ENCODE results near the gene SCYL1. TPM values are rescaled to one million over a fixed set of nuclear protein-coding genes. Genes with fewer than 3 reads are reported as not detected.

SCYL1 gene
- total and polyA plus RNA-seq, 2 donors (not counting 1 experiment from before 2014, with no cell fraction given), result 76.5 to 85.5 TPM

GRCh38 chr11:65504674-65505465 is 20.0 kb upstream of the SCYL1 start:
- Histone ChIP-seq H3K4me2 (replicated peaks; ENCODE audit: low read depth, low read length, poor library complexity, severe bottlenecking) (peak overlapping the region; percentile 97), H3K27ac (ENCODE audit: low read length in 2 of 2) (peak overlapping the region; percentile 65 to 99), H3K36me3 (replicated peaks in 1 of 2; ENCODE audit: control extremely low read depth in 1 of 2, control insufficient read depth in 1 of 2, extremely low read depth in 1 of 2, insufficient read depth in 2 of 2, low read length in 1 of 2) (peaks cover 1 to 66% of the 10 kb centered on the region in 2 experiments), H3K4me3 (ENCODE audit: control extremely low read depth in 1 of 5, extremely low read depth in 1 of 5, insufficient read depth in 1 of 5, low read depth in 2 of 5, low read length in 4 of 5) (peak overlapping the region; percentile 76 to 100 (median 93)), H3K27me3 (replicated peaks in 1 of 4; ENCODE audit: control extremely low read depth in 1 of 4, control insufficient read depth in 3 of 4, insufficient read depth in 4 of 4, low read length in 3 of 4) (no peaks in the 10 kb centered on the region), H4K20me1 (ENCODE audit: control insufficient read depth, insufficient read depth, low read length, poor library complexity, severe bottlenecking) (peaks cover 75% of the 10 kb centered on the region), H3K9me3 (ENCODE audit: control extremely low read depth in 1 of 3, control insufficient read depth in 2 of 3, insufficient read depth in 1 of 3, low read length in 2 of 3) (no peaks in the 10 kb centered on the region), H2AFZ (ENCODE audit: insufficient read depth, low read depth, low read length, poor library complexity, severe bottlenecking) (no peak overlapping the region), H3K4me1 (ENCODE audit: control insufficient read depth in 2 of 2, insufficient read depth in 2 of 2, low read length in 2 of 2) (peaks cover 42 to 49% of the 10 kb centered on the region in 2 donors), H3K9ac (ENCODE audit: low read length) (peak overlapping the region; percentile 97), H3K79me2 (ENCODE audit: control insufficient read depth, insufficient read depth, low read length) (peaks cover 63% of the 10 kb centered on the region)
- ATAC-seq (ENCODE audit: low read depth) (no peak), DNase-seq (peak; percentile 27)
- no peaks in the 10 kb centered on the region for H3K9me3 Mint-ChIP-seq (ENCODE audit: insufficient read depth)
- no peaks in the 10 kb centered on the region for H3K27me3 Mint-ChIP-seq
- WGBS (ENCODE audit: insufficient coverage), result 21% methylated on average over 2 of the region's 8 CpGs
- no peak for TF ChIP-seq EZH2 (IDR thresholded peaks at IDR 0.05; ENCODE audit: borderline replicate concordance, insufficient read depth, low read depth, low read length, poor library complexity, severe bottlenecking)
- TF ChIP-seq, protein P1, sequence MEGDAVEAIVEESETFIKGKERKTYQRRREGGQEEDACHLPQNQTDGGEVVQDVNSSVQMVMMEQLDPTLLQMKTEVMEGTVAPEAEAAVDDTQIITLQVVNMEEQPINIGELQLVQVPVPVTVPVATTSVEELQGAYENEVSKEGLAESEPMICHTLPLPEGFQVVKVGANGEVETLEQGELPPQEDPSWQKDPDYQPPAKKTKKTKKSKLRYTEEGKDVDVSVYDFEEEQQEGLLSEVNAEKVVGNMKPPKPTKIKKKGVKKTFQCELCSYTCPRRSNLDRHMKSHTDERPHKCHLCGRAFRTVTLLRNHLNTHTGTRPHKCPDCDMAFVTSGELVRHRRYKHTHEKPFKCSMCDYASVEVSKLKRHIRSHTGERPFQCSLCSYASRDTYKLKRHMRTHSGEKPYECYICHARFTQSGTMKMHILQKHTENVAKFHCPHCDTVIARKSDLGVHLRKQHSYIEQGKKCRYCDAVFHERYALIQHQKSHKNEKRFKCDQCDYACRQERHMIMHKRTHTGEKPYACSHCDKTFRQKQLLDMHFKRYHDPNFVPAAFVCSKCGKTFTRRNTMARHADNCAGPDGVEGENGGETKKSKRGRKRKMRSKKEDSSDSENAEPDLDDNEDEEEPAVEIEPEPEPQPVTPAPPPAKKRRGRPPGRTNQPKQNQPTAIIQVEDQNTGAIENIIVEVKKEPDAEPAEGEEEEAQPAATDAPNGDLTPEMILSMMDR (IDR thresholded peaks at IDR 0.05), result no peak
- no peak overlapping the region for H3K4me3 Mint-ChIP-seq
- POLR2A ChIA-PET, result interaction anchor here (0.6 to 20.7 kb wide), 17 partner anchors 7 to 127 kb away, joined by 3 to 1159 read pairs (median 4); partner anchors contain the start of genes MALAT1 and NEAT1
- peak overlapping the region; percentile 39 for H3K27ac Mint-ChIP-seq
- H3K4me1 Mint-ChIP-seq, result peaks cover 51% of the 10 kb centered on the region
- intact Hi-C loops (cut with micrococcal nuclease), result no loop called here
- CTCF ChIA-PET, result interaction anchor here (0.6 to 17.5 kb wide), 10 partner anchors 6 to 230 kb away, joined by 3 to 541 read pairs (median 5); partner anchors contain the start of genes FRMD8, MALAT1, NEAT1 and SLC25A45

Data from B cell (primary cell).